ENCODE data around the gene NAA35. TPM values are rescaled to one million over a fixed set of nuclear protein-coding genes. Genes with fewer than 3 reads are reported as not detected.

NAA35 gene
- total RNA-seq, 1 donor from 2014 or later = 24.2 TPM

DNA sequence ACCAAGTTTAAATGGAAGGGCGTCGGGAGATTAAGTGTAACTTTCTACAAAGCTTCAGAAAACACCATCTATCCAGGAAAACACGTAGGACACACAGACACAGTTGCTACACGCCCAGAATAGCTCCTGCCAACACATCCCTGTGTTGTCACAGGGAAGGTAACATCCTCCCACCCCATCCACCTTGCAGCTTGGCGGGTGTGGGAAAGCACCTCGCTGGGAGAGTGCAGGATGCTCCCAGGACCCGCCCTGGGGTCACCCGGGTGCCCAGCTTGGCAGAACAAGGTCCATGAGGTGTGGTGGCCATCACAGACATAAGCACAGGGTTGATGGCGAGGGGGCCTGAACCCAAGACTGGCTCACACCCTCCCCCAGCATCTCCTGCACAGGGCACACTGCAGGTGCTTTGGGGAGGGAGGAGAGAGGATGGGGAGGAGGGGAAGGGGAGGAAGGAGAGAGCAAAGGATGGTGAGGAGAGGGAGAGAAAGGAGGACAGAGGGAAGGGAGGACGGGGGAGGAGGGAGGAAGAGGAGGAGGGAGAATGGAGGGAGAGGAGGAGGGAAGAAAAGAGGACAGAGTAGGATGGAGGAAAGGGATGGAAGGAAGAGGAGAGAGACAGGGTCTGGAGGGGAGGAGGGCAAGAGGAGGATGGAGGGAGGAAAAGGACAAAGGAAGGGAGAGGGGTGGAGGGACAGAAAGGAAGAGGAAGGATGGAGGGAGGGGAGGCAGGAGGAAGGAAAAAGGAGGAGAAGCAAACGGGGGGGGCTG lies 121.2 kb downstream of the NAA35 start:
- intact Hi-C loops (cut with micrococcal nuclease) = no loop called here

DNA sequence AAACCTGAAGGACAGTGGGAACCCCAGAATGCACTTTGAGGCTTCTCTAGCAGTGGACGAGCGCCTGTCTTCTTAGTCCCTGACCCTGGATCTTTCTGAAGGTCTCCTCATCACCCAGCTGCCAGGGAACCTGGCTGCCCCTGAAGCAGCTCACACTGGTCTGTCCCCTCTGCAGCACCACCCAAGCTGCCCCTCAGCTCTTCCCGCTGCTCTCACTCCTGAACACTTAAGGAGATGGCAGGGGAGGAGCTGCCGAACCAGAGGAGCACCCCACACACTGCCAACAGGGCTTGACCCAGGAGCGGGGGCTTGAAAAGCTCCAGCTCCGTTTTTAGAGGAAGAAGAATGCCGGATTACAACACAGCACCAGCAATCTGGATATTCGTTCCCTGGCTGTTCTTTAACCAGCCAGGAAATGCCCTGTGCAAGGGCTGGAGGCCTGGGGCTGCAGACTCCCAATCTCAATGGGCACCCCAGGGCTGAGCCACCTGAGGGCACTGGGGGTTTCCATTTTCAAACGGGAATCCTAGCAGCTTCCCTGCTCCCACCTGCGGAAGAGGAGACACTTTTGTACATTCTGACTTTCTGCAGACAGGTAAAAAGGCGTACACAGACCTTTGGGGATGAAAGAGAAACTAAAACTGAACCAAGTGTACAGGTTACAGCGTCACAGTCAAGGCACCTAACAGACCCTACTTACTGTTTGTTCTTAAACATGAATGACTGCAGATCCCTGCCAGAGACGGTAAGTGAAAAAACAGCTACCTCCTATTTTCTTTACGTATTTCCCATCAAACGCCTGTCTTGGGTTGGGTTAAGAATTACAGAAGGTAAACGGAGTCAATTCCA lies 122.1 kb downstream of the NAA35 start:
- intact Hi-C loops (cut with micrococcal nuclease) = no loop called here

DNA sequence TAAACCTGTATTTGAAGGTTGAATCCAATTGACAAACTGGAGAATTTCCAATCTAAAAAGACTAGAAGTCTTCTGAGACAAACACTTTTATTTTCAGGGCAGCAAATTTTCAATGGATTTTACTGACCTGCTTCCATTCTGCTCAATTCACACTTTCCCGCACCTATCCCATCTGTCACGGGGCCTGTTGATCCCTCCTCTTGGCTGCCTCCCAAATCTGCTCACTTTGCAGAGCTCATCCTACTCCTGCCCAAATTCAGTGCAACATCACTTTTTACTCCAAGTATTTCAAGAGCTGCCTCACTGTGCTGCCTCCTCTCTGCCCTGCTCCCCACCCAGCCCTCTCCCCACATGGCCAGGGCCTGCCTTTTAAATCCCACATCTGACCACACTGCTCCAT lies 123.3 kb downstream of the NAA35 start:
- intact Hi-C loops (cut with micrococcal nuclease) = no loop called here

DNA sequence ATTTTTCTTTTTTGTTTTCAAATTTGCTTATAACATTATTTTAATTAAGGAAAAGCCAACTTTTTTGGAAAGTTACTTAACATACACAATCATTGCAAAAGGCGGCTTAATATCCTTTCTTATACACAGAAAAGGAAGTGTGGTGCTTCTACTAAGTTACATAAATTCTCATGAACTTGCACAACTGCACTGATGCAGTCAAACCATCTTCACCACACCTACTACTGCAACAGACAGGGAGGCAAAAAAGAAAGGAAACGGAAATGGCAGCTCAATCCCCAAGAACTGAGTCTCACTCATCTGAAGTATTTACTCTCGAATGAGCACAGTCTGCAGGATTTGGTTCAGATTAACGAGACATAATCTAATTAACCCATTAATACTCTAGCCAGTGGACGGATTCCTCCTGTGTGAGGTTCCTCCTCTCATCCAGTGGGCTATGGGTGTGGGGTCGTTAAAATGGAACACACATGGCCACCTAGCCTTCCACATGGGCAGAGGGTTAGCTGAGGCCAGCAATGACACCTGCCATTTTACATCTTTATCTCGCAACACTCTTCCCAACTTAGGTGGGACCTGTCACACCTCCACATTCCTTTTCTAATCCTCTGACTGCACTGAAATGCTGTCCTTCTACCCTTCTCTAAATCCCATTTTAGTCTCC lies 128.4 kb downstream of the NAA35 start:
- intact Hi-C loops (cut with micrococcal nuclease) = no loop called here

Other genes starting within 250 kb of the NAA35 start
- gene AGTPBP1, start 199.2 kb upstream of the NAA35 start, total RNA-seq = 27.6 and 29.2 TPM in 2 replicates
- gene GOLM1, start 158.4 kb downstream of the NAA35 start, total RNA-seq = 3.0 and 4.0 TPM in 2 replicates

All from T-helper 1 cell treated with Interleukin-12 subunit alpha and Interleukin-12 subunit beta and Interleukin-4 antibody, amounts not matched to agents 30 ng/mL and 1 ng/mL, for 36 hours (primary cell).